ENCODE measurements around the gene MRPS24. TPM values are rescaled to one million over a fixed set of nuclear protein-coding genes. Genes with fewer than 3 reads are reported as not detected.
A peak's percentile ranks its signal among the peaks of the same experiment; 100 is the strongest.

MRPS24 gene
- total RNA-seq (2021) (172 and 181 TPM in 2 replicates), Bru-seq, nascent RNA (percentile 60 among the genes with signal in this experiment), BruChase-seq, experiment 1, labeled RNA remaining after a 2-hour chase (percentile 69 among the genes with signal in this experiment), BruChase-seq, experiment 2, labeled RNA remaining after a 6-hour chase (percentile 85 among the genes with signal in this experiment)
- long read RNA-seq, transcript MRPS24-201 (4 exons, 707 nt) = major isoform, 150 of 195 reads
- long read RNA-seq, transcript MRPS24-203 (3 exons, 743 nt) = minor isoform, 36 of 195 reads
- long read RNA-seq, partial matches to known transcripts = 4 of 195 reads
- long read RNA-seq, other reads (novel, unspliced or antisense) = 1 of 195 reads

DNA sequence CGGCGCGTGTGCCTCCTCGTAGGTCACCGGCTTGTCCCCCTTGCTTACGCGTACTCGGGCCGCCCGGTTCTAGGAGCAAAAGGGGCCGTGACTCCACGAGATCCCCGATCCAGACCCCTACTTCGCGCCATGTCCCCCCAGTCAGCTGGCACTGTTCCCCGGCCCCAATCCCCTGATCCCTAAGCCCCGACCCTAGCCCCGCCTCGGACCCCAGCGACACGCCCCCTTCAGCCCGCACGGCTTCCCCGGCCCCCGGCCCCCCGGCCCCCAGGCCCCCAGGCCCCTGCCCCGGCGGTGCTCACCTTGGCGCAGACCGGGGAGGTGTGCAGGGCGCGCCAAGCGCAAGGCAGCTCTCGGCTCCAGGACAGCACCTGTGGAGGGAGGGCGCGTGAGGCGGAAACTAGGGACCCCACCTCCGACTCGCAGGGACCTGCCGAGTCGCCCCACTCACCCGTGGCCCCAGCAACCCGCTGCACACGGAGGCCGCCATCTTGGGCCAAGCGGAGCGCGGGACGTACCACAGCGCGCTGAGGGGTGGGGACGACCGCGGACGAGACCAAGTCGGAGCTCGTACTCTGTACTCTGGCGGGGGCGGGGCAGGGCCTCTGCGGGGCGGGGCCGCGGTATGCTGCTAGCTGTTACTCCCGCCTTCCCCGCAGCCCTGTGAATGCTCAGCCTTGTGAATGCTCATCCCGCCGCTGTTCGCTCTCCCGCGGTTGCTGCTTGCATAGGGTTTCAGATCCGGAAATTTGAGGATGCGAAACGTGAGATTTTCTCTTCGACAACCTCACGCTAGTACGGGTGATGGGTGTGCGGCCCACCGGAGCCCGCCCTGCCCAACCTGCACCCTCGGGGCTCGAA, at the start of gene MRPS24:
Gene MRPS24, minus strand, starts transcription at position 512 of the 861 bp plus-strand sequence. Its CDS starts 22 bp downstream, at position 490.
- peaks cover 13% of the 10 kb centered on the region for H3K36me3 ChIP-seq (ENCODE audit: insufficient read depth, low read length, poor library complexity, severe bottlenecking)
- ChIA-PET CTCF (interaction anchor here (0.7 kb wide), 1 partner anchor 875 kb away, joined by 4 read pairs; no protein-coding TSS in a partner anchor), POLR2A (ENCODE audit: low non-redundant PET) (interaction anchor here (0.6 kb wide), 1 partner anchor 908 kb away, joined by 6 read pairs; no protein-coding TSS in a partner anchor)
- H3K4me1 ChIP-seq (ENCODE audit: insufficient read depth, low read length, poor library complexity, severe bottlenecking) = peaks cover 9% of the 10 kb centered on the region
- H3K27me3 ChIP-seq (replicated peaks; ENCODE audit: insufficient read depth, low read depth, low read length, poor library complexity) = no peaks in the 10 kb centered on the region
- H3K9me3 ChIP-seq (ENCODE audit: low read depth, low read length, poor library complexity, severe bottlenecking) = no peaks in the 10 kb centered on the region
- BruUV-seq (replicated peaks) = no TSS peak
- no peak for TF ChIP-seq EZH2 (IDR thresholded peaks at IDR 0.05; ENCODE audit: borderline replicate concordance, low read depth, low read length, poor library complexity, severe bottlenecking)
- TF ChIP-seq, protein P1, sequence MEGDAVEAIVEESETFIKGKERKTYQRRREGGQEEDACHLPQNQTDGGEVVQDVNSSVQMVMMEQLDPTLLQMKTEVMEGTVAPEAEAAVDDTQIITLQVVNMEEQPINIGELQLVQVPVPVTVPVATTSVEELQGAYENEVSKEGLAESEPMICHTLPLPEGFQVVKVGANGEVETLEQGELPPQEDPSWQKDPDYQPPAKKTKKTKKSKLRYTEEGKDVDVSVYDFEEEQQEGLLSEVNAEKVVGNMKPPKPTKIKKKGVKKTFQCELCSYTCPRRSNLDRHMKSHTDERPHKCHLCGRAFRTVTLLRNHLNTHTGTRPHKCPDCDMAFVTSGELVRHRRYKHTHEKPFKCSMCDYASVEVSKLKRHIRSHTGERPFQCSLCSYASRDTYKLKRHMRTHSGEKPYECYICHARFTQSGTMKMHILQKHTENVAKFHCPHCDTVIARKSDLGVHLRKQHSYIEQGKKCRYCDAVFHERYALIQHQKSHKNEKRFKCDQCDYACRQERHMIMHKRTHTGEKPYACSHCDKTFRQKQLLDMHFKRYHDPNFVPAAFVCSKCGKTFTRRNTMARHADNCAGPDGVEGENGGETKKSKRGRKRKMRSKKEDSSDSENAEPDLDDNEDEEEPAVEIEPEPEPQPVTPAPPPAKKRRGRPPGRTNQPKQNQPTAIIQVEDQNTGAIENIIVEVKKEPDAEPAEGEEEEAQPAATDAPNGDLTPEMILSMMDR (conservative IDR thresholded peaks at IDR 0.05; ENCODE audit: low read depth, low read length) = no peak
- intact Hi-C loops (cut with micrococcal nuclease; ENCODE audit: unreplicated experiment) = no loop called here
- peak within 1 kb of the TSS; percentile 84 for H3K27ac ChIP-seq (ENCODE audit: low read depth, low read length, poor library complexity, severe bottlenecking)
- H3K4me3 ChIP-seq (ENCODE audit: low read depth, low read length, poor library complexity, severe bottlenecking) = peak within 1 kb of the TSS; percentile 84
- DNase-seq (ENCODE audit: low spot score) = peak; percentile 97

DNA sequence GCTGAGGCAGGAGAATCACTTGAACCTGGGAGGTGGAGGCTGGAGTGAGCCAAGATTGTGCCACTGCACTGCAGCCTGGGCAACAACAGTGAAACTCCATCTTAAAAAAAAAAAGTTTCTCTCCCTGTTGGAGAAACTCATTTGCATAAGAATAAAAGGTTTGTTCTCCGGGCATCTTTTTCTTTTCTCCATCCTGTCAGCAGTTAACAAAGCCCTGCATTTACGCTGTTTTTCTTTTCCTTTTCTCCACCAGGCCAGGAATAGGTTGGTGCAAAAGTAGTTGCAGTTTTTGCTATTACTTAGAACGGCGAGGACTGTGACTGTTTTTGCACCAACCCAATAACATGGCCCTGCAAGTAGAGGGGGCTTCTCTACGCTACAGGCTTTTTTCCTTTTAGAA, 46.6 kb upstream of the MRPS24 start:
- no peaks in the 10 kb centered on the region for H3K36me3 ChIP-seq (ENCODE audit: insufficient read depth, low read length, poor library complexity, severe bottlenecking)
- no peak overlapping the region for H3K27ac ChIP-seq (ENCODE audit: low read depth, low read length, poor library complexity, severe bottlenecking)
- POLR2A ChIA-PET (ENCODE audit: low non-redundant PET) = no interaction called here
- TF ChIP-seq EZH2 (IDR thresholded peaks at IDR 0.05; ENCODE audit: borderline replicate concordance, low read depth, low read length, poor library complexity, severe bottlenecking) = no peak
- TF ChIP-seq, protein P1 (conservative IDR thresholded peaks at IDR 0.05; ENCODE audit: low read depth, low read length) = no peak
- CTCF ChIA-PET = no interaction called here
- no peaks in the 10 kb centered on the region for H3K4me1 ChIP-seq (ENCODE audit: insufficient read depth, low read length, poor library complexity, severe bottlenecking)
- intact Hi-C loops (cut with micrococcal nuclease; ENCODE audit: unreplicated experiment) = no loop called here
- H3K9me3 ChIP-seq (ENCODE audit: low read depth, low read length, poor library complexity, severe bottlenecking) = no peaks in the 10 kb centered on the region
- BruUV-seq (replicated peaks) = no TSS peak
- no peaks in the 10 kb centered on the region for H3K27me3 ChIP-seq (replicated peaks; ENCODE audit: insufficient read depth, low read depth, low read length, poor library complexity)
- H3K4me3 ChIP-seq (ENCODE audit: low read depth, low read length, poor library complexity, severe bottlenecking) = no peak overlapping the region
- no peak for DNase-seq (ENCODE audit: low spot score)

- Histone ChIP-seq H3K4me3 (ENCODE audit: low read depth, low read length, poor library complexity, severe bottlenecking) (no peak overlapping the region), H3K4me1 (ENCODE audit: insufficient read depth, low read length, poor library complexity, severe bottlenecking) (no peaks in the 10 kb centered on the region), H3K36me3 (ENCODE audit: insufficient read depth, low read length, poor library complexity, severe bottlenecking) (no peaks in the 10 kb centered on the region), H3K9me3 (ENCODE audit: low read depth, low read length, poor library complexity, severe bottlenecking) (no peaks in the 10 kb centered on the region), H3K27ac (ENCODE audit: low read depth, low read length, poor library complexity, severe bottlenecking) (no peak overlapping the region), H3K27me3 (replicated peaks; ENCODE audit: insufficient read depth, low read depth, low read length, poor library complexity) (no peaks in the 10 kb centered on the region)
- TF ChIP-seq EZH2 (IDR thresholded peaks at IDR 0.05; ENCODE audit: borderline replicate concordance, low read depth, low read length, poor library complexity, severe bottlenecking) = no peak
- TF ChIP-seq, protein P1 (conservative IDR thresholded peaks at IDR 0.05; ENCODE audit: low read depth, low read length) = no peak
- ChIA-PET POLR2A (ENCODE audit: low non-redundant PET) (no interaction called here), CTCF (no interaction called here)
- intact Hi-C loops (cut with micrococcal nuclease; ENCODE audit: unreplicated experiment) = no loop called here
- BruUV-seq (replicated peaks) = no TSS peak
- no peak for DNase-seq (ENCODE audit: low spot score)
These were observed 45.5 kb upstream of the MRPS24 start for GRCh38 chr7:43914795-43915194.

All from A673 (cell line).